ENCODE data around the gene CD151. TPM values are rescaled to one million over a fixed set of nuclear protein-coding genes. Genes with fewer than 3 reads are reported as not detected.

The CD151 gene
- total RNA-seq, 4 donors from 2014 or later = 87.6 to 118 (median 94.0) TPM

- peak overlapping the region; percentile 63 to 88 (median 73) for H3K4me3 ChIP-seq
- peaks cover 55 to 96% (median 58%) of the 10 kb centered on the region in 3 donors for H3K4me1 ChIP-seq
- peak in 2 of 4 donors; percentile 38 to 49 for TF ChIP-seq POLR2A (IDR thresholded peaks at IDR 0.05)
- TF ChIP-seq CTCF (IDR thresholded peaks at IDR 0.05) = no peak
- peaks cover 1 to 26% (median 12%) of the 10 kb centered on the region in 3 donors for H3K36me3 ChIP-seq
- peaks cover 0 to 43% (median 7%) of the 10 kb centered on the region in 4 donors for H3K27me3 ChIP-seq
- no peaks in the 10 kb centered on the region for H3K9me3 ChIP-seq
- H3K27ac ChIP-seq = peak overlapping the region; percentile 86 to 94 (median 92)
- DNase-seq = no peak
- 0% methylated on average over 10 of the region's 55 CpGs; no CpG with 5 or more reads in 1 of the 2 donors for WGBS, 2 donors
- intact Hi-C loops (cut with DNase I) = no loop called here
Observed at GRCh38 chr11:833114-833791, 501 bp downstream of the CD151 start.

GRCh38 chr11:833849-834311, 1.1 kb downstream of the CD151 start:
- DNase-seq = no peak
- peaks cover 0 to 37% (median 7%) of the 10 kb centered on the region in 4 donors for H3K27me3 ChIP-seq
- intact Hi-C loops (cut with DNase I) = no loop called here
- TF ChIP-seq CTCF (IDR thresholded peaks at IDR 0.05) (no peak), POLR2A (IDR thresholded peaks at IDR 0.05) (peak in 1 of 4 donors; percentile 7)
- H3K9me3 ChIP-seq = no peaks in the 10 kb centered on the region
- H3K27ac ChIP-seq = peak overlapping the region; percentile 86 to 94 (median 92)
- 23 to 46% methylated on average over 3 to 4 of the region's 9 CpGs for WGBS, 2 donors
- peaks cover 8 to 32% (median 12%) of the 10 kb centered on the region in 3 donors for H3K36me3 ChIP-seq
- peak overlapping the region; percentile 63 to 88 (median 73) for H3K4me3 ChIP-seq
- peaks cover 53 to 96% (median 57%) of the 10 kb centered on the region in 3 donors for H3K4me1 ChIP-seq

- peaks cover 0 to 29% (median 6%) of the 10 kb centered on the region in 4 donors for H3K27me3 ChIP-seq
- intact Hi-C loops (cut with DNase I) = no loop called here
- no peaks in the 10 kb centered on the region for H3K9me3 ChIP-seq
- H3K4me3 ChIP-seq = peak overlapping the region; percentile 3 to 88 (median 72)
- DNase-seq = no peak
- TF ChIP-seq POLR2A (IDR thresholded peaks at IDR 0.05) = peak in 2 of 4 donors; percentile 11 to 52
- peak in 1 of 6 experiments; percentile 9 for TF ChIP-seq CTCF (IDR thresholded peaks at IDR 0.05)
- WGBS, 2 donors = 17 to 31% methylated on average over 4 of the region's 31 CpGs
- peak overlapping the region; percentile 86 to 94 (median 92) for H3K27ac ChIP-seq
- H3K36me3 ChIP-seq = peaks cover 14 to 40% (median 18%) of the 10 kb centered on the region in 3 donors
- H3K4me1 ChIP-seq = peaks cover 50 to 96% (median 57%) of the 10 kb centered on the region in 3 donors
Observed at GRCh38 chr11:834371-835316, 1.9 kb downstream of the CD151 start.

GRCh38 chr11:836274-836673, 3.5 kb downstream of the CD151 start:
- Histone ChIP-seq H3K4me1 (peaks cover 46 to 96% (median 46%) of the 10 kb centered on the region in 3 donors), H3K9me3 (no peaks in the 10 kb centered on the region), H3K36me3 (peaks cover 19 to 51% (median 24%) of the 10 kb centered on the region in 3 donors), H3K27me3 (peaks cover 0 to 13% (median 0%) of the 10 kb centered on the region in 4 donors), H3K27ac (peak overlapping the region in 1 of 4 donors; percentile 52), H3K4me3 (no peak overlapping the region)
- WGBS, 2 donors = 94% methylated on average over 9 of the region's 14 CpGs; no CpG with 5 or more reads in 1 of the 2 donors
- intact Hi-C loops (cut with DNase I) = no loop called here
- no peak for DNase-seq
- TF ChIP-seq CTCF (IDR thresholded peaks at IDR 0.05) (no peak), POLR2A (IDR thresholded peaks at IDR 0.05) (no peak)

All from esophagus squamous epithelium (tissue), 5 donors.